Measurements from ENCODE around the gene ZNF669. TPM values are rescaled to one million over a fixed set of nuclear protein-coding genes. Genes with fewer than 3 reads are reported as not detected.

Gene ZNF669
- polyA plus RNA-seq, 1 donor (not counting 4 experiments of a cell fraction or from before 2014, with no cell fraction given), result 4.5 TPM

GRCh38 chr1:247060771-247061170, 43.4 kb downstream of the ZNF669 start:
- Histone ChIP-seq H3K4me2 (ENCODE audit: control insufficient read depth, extremely low read depth, insufficient read depth, low read depth, low read length) (no peak overlapping the region), H2AFZ (ENCODE audit: control insufficient read depth, low read length) (no peak overlapping the region), H3K36me3 (ENCODE audit: control insufficient read depth in 2 of 2, extremely low read depth in 1 of 2, insufficient read depth in 2 of 2, low read length in 2 of 2) (no peaks in the 10 kb centered on the region), H3K4me3 (ENCODE audit: control insufficient read depth in 2 of 3, extremely low read depth in 1 of 3, insufficient read depth in 2 of 3, low read depth in 1 of 3, low read length in 3 of 3) (no peak overlapping the region), H3K79me2 (ENCODE audit: control insufficient read depth, insufficient read depth, low read length) (peaks cover 43% of the 10 kb centered on the region), H3K27ac (ENCODE audit: control insufficient read depth, insufficient read depth, low read length) (no peak overlapping the region), H3K27me3 (ENCODE audit: control insufficient read depth, extremely low read depth, insufficient read depth, low read length) (no peaks in the 10 kb centered on the region), H3K9me1 (ENCODE audit: control insufficient read depth, extremely low read depth, insufficient read depth, low read length) (no peaks in the 10 kb centered on the region), H3K9ac (ENCODE audit: control insufficient read depth, extremely low read depth, insufficient read depth, low read length) (no peak overlapping the region), H3K4me1 (ENCODE audit: control insufficient read depth, extremely low read depth, insufficient read depth, low read length) (no peaks in the 10 kb centered on the region), H3K9me3 (ENCODE audit: control insufficient read depth, low read depth, low read length) (peaks cover 6% of the 10 kb centered on the region), H4K20me1 (ENCODE audit: control insufficient read depth, extremely low read depth, insufficient read depth, low read length) (no peaks in the 10 kb centered on the region)
- no peak for DNase-seq (ENCODE audit: low read depth, low spot score)
- no peak for FAIRE-seq
- TF ChIP-seq CTCF (optimal IDR thresholded peaks at IDR 0.05 in 1 of 3, IDR thresholded peaks at IDR 0.05 in 1 of 3, conservative IDR thresholded peaks at IDR 0.05 in 1 of 3; ENCODE audit: extremely low read depth in 1 of 3, insufficient read depth in 2 of 3, low read length in 3 of 3), result no peak
- no peak for TF ChIP-seq EZH2 (IDR thresholded peaks at IDR 0.05; ENCODE audit: low read length)
- dilution Hi-C loops (cut with MboI; ENCODE audit: extremely low pct_ligation_motif_present, low sequenced_read_pairs), result no loop called here

GRCh38 chr1:247056071-247056470, 48.1 kb downstream of the ZNF669 start:
- Histone ChIP-seq H3K9me1 (ENCODE audit: control insufficient read depth, extremely low read depth, insufficient read depth, low read length) (no peaks in the 10 kb centered on the region), H2AFZ (ENCODE audit: control insufficient read depth, low read length) (no peak overlapping the region), H3K27me3 (ENCODE audit: control insufficient read depth, extremely low read depth, insufficient read depth, low read length) (no peaks in the 10 kb centered on the region), H4K20me1 (ENCODE audit: control insufficient read depth, extremely low read depth, insufficient read depth, low read length) (no peaks in the 10 kb centered on the region), H3K9ac (ENCODE audit: control insufficient read depth, extremely low read depth, insufficient read depth, low read length) (no peak overlapping the region), H3K4me1 (ENCODE audit: control insufficient read depth, extremely low read depth, insufficient read depth, low read length) (no peaks in the 10 kb centered on the region), H3K79me2 (ENCODE audit: control insufficient read depth, insufficient read depth, low read length) (peaks cover 37% of the 10 kb centered on the region), H3K4me2 (ENCODE audit: control insufficient read depth, extremely low read depth, insufficient read depth, low read depth, low read length) (no peak overlapping the region), H3K4me3 (ENCODE audit: control insufficient read depth in 2 of 3, extremely low read depth in 1 of 3, insufficient read depth in 2 of 3, low read depth in 1 of 3, low read length in 3 of 3) (no peak overlapping the region), H3K9me3 (ENCODE audit: control insufficient read depth, low read depth, low read length) (peaks cover 9% of the 10 kb centered on the region), H3K36me3 (ENCODE audit: control insufficient read depth in 2 of 2, extremely low read depth in 1 of 2, insufficient read depth in 2 of 2, low read length in 2 of 2) (no peaks in the 10 kb centered on the region), H3K27ac (ENCODE audit: control insufficient read depth, insufficient read depth, low read length) (no peak overlapping the region)
- dilution Hi-C loops (cut with MboI; ENCODE audit: extremely low pct_ligation_motif_present, low sequenced_read_pairs), result no loop called here
- DNase-seq (ENCODE audit: low read depth, low spot score), result no peak
- TF ChIP-seq EZH2 (IDR thresholded peaks at IDR 0.05; ENCODE audit: low read length), result no peak
- TF ChIP-seq CTCF (optimal IDR thresholded peaks at IDR 0.05 in 1 of 3, IDR thresholded peaks at IDR 0.05 in 1 of 3, conservative IDR thresholded peaks at IDR 0.05 in 1 of 3; ENCODE audit: extremely low read depth in 1 of 3, insufficient read depth in 2 of 3, low read length in 3 of 3), result no peak
- FAIRE-seq, result no peak
